Endometrial microvascular endothelial cells (primary cell): ENCODE results near the gene TM2D3. TPM values are rescaled to one million over a fixed set of nuclear protein-coding genes. Genes with fewer than 3 reads are reported as not detected.

ENCODE experiments used
- in situ Hi-C: cut with HindIII; loops from 2 replicates; pipeline ENCODE4 v1.10.0; 2017; ENCODE audit warnings: low sequenced_read_pairs, low pct_unique_long_range_greater_than_20kb; ENCODE audit errors: inconsistent ontology term
- total RNA-seq: library from RNA; depleted of rRNA; stranded (reverse); fragments of >200 nt; gene quantifications from one replicate; pipeline ENCODE4 v1.2.3, GENCODE V29; 2015; ENCODE audit errors: inconsistent ontology term

TM2D3 gene
- total RNA-seq, 1 donor from 2014 or later: 36.9 TPM

- in situ Hi-C loops: no loop called here
Measured at GRCh38 chr15:101612676-101613075, 39.5 kb downstream of the TM2D3 start.

DNA sequence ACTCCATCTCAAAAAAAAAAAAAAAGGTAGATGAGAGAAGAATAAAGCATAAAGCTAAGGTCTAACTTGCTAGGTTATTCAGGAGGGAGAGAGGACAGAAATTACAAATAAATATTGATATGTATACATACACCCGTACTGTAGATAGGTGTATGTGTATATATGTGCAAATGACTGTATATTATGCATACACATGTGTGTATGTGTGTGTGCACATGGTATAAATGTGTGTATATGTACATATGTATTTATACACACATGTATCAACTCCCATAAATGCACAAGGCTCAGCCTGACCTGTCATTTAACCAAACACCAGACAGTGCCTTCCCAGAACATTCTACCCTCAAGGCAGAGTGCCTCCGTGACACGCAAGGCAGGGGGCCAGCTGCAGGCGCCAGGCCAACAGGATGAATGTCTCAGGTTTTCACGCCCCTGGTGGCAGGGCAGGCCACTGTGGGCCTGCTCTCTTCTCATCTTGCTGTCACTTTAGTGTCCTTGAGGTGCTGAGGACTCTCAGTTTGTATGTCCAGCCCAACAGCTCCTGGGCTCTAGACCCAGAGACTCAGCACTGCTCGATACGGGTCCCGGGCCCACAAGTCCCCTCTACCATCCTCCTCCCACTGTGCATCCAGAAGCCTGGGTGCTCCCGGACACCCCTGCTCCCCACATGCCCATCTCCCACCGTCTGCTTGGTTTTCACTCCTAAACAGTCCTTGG, 40.4 kb downstream of the TM2D3 start:
- in situ Hi-C loops: no loop called here

- in situ Hi-C loops: no loop called here
Measured at GRCh38 chr15:101611007-101611406, 41.2 kb downstream of the TM2D3 start.

DNA sequence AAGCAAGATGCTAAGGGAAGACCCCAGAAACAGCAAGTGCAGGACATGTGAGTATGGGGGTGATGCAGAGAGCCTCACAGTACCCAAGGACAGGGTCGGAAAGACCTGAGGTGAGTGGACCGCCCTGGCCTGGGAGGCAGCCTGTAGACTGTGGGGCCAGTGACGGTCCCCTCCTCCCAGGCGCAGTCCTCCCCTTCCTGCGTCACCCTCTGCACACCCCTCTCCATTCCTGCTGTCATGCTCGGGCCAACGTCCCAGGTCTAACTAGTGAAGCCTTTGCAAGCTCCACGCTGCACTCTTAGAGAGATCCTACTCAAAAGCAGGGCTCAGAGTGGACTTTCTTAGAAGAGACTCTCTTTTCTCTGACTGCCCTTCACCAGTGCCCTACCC, 41.6 kb downstream of the TM2D3 start:
- in situ Hi-C loops: no loop called here

DNA sequence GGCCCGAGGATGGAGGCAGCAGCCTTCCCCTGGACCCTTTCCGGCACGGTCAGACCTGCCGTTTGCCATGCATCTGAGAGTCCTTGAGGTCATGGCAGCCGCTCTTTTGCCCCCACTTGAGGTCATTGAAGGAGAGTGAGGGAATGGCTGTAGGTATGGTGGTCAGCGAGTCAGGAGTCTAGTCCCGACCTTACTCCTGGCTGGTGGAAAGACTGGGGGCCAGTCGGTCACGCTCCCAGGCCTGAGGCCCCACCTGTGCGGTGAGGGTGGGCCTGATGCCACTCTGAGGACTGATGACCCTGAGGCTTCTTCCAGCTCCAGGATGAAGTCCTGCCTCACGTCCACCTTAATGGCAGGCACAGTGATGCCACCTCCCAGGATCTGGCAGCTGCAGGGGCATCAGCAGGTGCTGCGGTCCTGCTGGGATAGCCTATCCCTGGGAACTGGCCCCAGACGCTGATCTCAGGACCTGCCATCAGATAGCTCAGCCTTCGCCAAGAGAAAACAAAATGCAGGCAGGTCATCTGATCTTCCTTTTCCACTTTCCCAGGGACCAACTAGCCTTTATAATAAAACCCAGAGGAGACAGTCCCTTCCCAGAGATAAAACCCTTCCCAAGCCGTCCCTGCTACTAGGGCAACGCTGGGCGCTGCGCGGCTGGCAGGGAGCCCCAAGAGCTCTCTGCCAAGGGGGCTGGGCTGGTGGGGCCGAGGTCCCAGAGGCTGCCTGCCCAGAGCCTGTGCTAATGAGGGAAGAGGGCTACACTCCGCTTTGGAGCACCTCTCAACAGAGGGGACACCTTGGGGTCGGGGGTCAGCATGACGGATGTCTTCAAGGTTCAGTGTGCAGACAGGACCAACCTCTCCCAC, 42.2 kb downstream of the TM2D3 start:
- in situ Hi-C loops: no loop called here

DNA sequence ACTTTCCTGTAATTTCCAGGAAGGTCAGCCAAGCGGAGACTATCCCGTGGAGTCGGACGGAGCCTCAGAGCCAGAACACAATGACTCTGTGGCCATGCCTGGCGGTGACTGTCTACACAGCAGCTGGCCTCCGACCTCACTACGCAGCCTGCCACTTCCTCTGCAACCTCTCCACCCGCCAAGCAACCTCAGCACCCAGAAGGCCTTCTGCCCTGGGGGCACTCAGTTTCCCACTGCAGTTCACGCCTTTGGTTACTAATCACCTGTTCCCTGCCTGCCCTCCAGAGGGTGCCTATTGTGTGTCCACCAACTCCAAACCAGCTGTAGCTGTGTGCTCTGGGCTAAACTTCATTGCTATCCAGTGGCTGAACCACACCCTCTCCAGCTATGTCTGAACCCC, 44.0 kb downstream of the TM2D3 start:
- in situ Hi-C loops: no loop called here

- in situ Hi-C loops: no loop called here
Measured at GRCh38 chr15:101607108-101607507, 45.1 kb downstream of the TM2D3 start.

- in situ Hi-C loops: no loop called here
Measured at GRCh38 chr15:101604124-101604874, 47.9 kb downstream of the TM2D3 start.

GRCh38 chr15:101602801-101603200, 49.4 kb downstream of the TM2D3 start:
- in situ Hi-C loops: no loop called here

DNA sequence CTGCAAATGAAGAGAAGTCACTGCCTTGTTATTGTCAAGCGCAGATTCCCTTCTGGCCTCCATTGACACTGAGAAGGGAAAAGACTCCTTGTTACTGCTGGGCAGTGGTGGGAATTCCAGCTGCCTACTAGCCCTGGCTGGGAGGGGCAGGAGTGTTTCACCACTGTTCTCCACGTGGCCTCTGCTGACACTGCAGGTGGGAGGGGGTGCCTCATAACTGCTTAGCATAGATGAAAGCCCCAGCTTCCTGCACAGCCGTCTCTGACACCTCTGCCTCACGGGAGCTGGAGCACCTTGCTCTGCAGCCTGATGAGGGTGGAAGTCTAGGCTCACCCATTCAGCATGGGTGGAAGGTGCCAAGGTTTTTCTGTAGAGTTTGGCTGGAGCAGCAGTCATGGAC, 52.1 kb downstream of the TM2D3 start:
- in situ Hi-C loops: no loop called here

GRCh38 chr15:101599091-101599490, 53.1 kb downstream of the TM2D3 start:
- in situ Hi-C loops: no loop called here

- in situ Hi-C loops: no loop called here
Measured at GRCh38 chr15:101597360-101597928, 54.7 kb downstream of the TM2D3 start.

DNA sequence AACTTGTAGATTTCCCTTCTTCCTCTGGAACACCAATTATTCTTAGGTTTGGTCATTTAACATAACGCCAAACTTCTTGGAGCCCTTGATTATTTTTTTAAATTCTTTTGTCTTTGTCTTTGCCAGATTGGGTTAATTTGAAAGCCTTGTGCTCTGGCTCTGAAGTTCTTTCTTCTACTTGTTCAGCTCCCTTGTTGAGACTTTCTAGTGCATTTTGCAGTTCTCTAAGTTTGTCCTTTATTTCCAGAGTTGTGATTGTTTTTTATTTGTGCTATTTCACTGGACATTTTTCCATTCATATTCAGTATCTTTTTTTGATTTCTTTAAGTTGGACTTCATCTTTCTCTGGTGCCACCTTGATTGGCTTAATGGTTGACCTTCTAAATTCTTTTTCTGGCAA, 55.5 kb downstream of the TM2D3 start:
- in situ Hi-C loops: no loop called here

Other genes with a start within 250 kb of the TM2D3 start
- gene PCSK6, start 162.7 kb downstream of the TM2D3 start, total RNA-seq: not detected
- gene TARS3, start 72.1 kb upstream of the TM2D3 start, total RNA-seq: 6.2 TPM
- gene OR4F6, start 151.1 kb upstream of the TM2D3 start, total RNA-seq: not detected
- not detected for gene OR4F15, start 159.8 kb upstream of the TM2D3 start, total RNA-seq